Measurements from ENCODE around the gene PCK1. TPM values are rescaled to one million over a fixed set of nuclear protein-coding genes. Genes with fewer than 3 reads are reported as not detected.
A peak's percentile ranks its signal among the peaks of the same experiment; 100 is the strongest.

The PCK1 gene
- total and polyA plus RNA-seq, 2 of the 13 experiments (the other 11 are each of a cell fraction or from before 2014, with no cell fraction given) = 6.5 to 12.6 TPM

- no peak for TF ChIP-seq ZNF24 (IDR thresholded peaks at IDR 0.05)
- peak; percentile 59 for TF ChIP-seq PITX1 (CRISPR knock-in tag; IDR thresholded peaks at IDR 0.05)
- no peak for TF ChIP-seq KAT7 (CRISPR knock-in tag; IDR thresholded peaks at IDR 0.05; ENCODE audit: borderline replicate concordance)
- TF ChIP-seq RORA (CRISPR knock-in tag; IDR thresholded peaks at IDR 0.05) = no peak
- peak; percentile 52 for TF ChIP-seq ELF1 (CRISPR knock-in tag; IDR thresholded peaks at IDR 0.05)
- TF ChIP-seq DZIP1 (CRISPR knock-in tag; IDR thresholded peaks at IDR 0.05) = no peak
- TF ChIP-seq HBP1 (CRISPR knock-in tag; IDR thresholded peaks at IDR 0.05; ENCODE audit: low read depth) = 0 out of 2 replicates have a peak, but pooled peaks have one; percentile 36
- TF ChIP-seq SETDB1 (CRISPR knock-in tag; IDR thresholded peaks at IDR 0.05; ENCODE audit: borderline replicate concordance) = 0 out of 2 replicates have a peak, but pooled peaks have one; percentile 8
- no peak; the same call in 1 of the 2 replicates for TF ChIP-seq KAT8 (CRISPR knock-in tag; IDR thresholded peaks at IDR 0.05)
- TF ChIP-seq ZNF317 (CRISPR knock-in tag; IDR thresholded peaks at IDR 0.05) = peak; percentile 22; the same call in 1 of the 2 replicates
- peak; percentile 78 for TF ChIP-seq RXRA (CRISPR knock-in tag; IDR thresholded peaks at IDR 0.05)
- TF ChIP-seq ZNF121 (CRISPR knock-in tag; IDR thresholded peaks at IDR 0.05) = no peak
- TF ChIP-seq KAT2B (IDR thresholded peaks at IDR 0.05; ENCODE audit: borderline replicate concordance, low read depth, low read length) = no peak
- no peak for TF ChIP-seq TMF1 (CRISPR knock-in tag; IDR thresholded peaks at IDR 0.05; ENCODE audit: low read depth)
- TF ChIP-seq LBX2 (CRISPR knock-in tag; IDR thresholded peaks at IDR 0.05; ENCODE audit: borderline replicate concordance) = 0 out of 2 replicates have a peak, but pooled peaks have one; percentile 38
- no peak for TF ChIP-seq ZHX2 (IDR thresholded peaks at IDR 0.05; ENCODE audit: low read depth)
- no peak for TF ChIP-seq ZHX2 (CRISPR knock-in tag; IDR thresholded peaks at IDR 0.05; ENCODE audit: borderline replicate concordance)
These were observed 17.0 kb downstream of the PCK1 start (continued) for GRCh38 chr20:57577679-57578475.
